Ovary (tissue), 9 donors: ENCODE measurements around the gene SLC25A33. TPM values are rescaled to one million over a fixed set of nuclear protein-coding genes. Genes with fewer than 3 reads are reported as not detected.

Source experiments
- DNase-seq, 5 donors: peaks; one replicate each; pipeline ENCODE4 v3.0.0-alpha.2; 2019 to 2020
- H3K27ac ChIP-seq, 2 donors: fragments of 200-600 bp; one replicate each; pipeline versions ENCODE4 v1.5.1 to v1.8.0; 2019 to 2022
- H3K27me3 ChIP-seq: fragments of 200-600 bp; one replicate; pipeline ENCODE4 v1.8.0; 2022
- H3K36me3 ChIP-seq: fragments of 200-600 bp; sonication (generic); one replicate; pipeline ENCODE4 v1.5.1; 2019
- H3K4me1 ChIP-seq: one replicate; pipeline ENCODE4 v1.8.1; 2013; ENCODE audit warnings: mild to moderate bottlenecking, moderate library complexity; ENCODE audit not compliant: insufficient read depth
- H3K4me3 ChIP-seq: fragments of 200-600 bp; sonication (generic); one replicate; pipeline ENCODE4 v1.5.1; 2017
- H3K9me3 ChIP-seq, 2 donors: fragments of 200-600 bp in 1 of 2; sonication (generic) in 1 of 2; one replicate each; pipeline versions ENCODE4 v1.5.1 to v1.8.1; 2013 to 2019; ENCODE audit warnings: mild to moderate bottlenecking in 1 of 2, moderate library complexity in 1 of 2
- CTCF ChIP-seq, 3 donors: fragments of 450-650 bp in 2 of 3; fragments of 200-600 bp in 1 of 3; IDR thresholded peaks; one replicate each; pipeline versions ENCODE4 v1.5.1 to v1.8.0; 2016 to 2022; ENCODE audit warnings: antibody characterized with exemption in 3 of 3, mild to moderate bottlenecking in 1 of 3
- EP300 ChIP-seq: sonication (generic); formaldehyde crosslinking; IDR thresholded peaks from one replicate; pipeline ENCODE4 v1.6.1; 2017; ENCODE audit warnings: antibody characterized with exemption
- POLR2A ChIP-seq: fragments of 450-650 bp; IDR thresholded peaks from one replicate; pipeline ENCODE4 v1.6.1; 2017; ENCODE audit warnings: antibody characterized with exemption, mild to moderate bottlenecking, moderate library complexity
- WGBS, 3 donors: extraction: QIAGEN DNeasy Blood & Tissue Kit in 1 of 3; methylation state at CpG; one replicate each; pipeline versions ENCODE4 v1.1.5 to v1.1.7; 2013 to 2017; 5-methylcytosine and 5-hydroxymethylcytosine counted together
- intact Hi-C, 4 donors: fragments of 100-400 bp; cut with DNase I; formaldehyde crosslinking; loops; one replicate each; pipeline versions ENCODE4 v1.11.0 to v1.15.1; 2022 to 2023
- polyA plus RNA-seq, 2 donors: library from polyadenylated mRNA; stranded (reverse); fragments of 200-250 nt in 1 of 2; fragments of 350-450 nt in 1 of 2; fragmentation: Illumina TruSeq in 1 of 2; extraction: RNeasy Lipid Tissue Mini Kit (QIAGEN cat#74804) in 1 of 2; gene quantifications; one replicate each; pipeline ENCODE4 v1.2.3, GENCODE V29; 2013 to 2014
- total RNA-seq, 7 donors: library from RNA; depleted of rRNA in 2 of 7; stranded (reverse); fragments of >200 nt in 2 of 7; fragmentation: NEBNext Ultra II Directional in 3 of 7; extraction: Animal tissue kit (Norgen Biotek cat#: 25700) in 3 of 7; gene quantifications; one replicate each; pipeline versions ENCODE4 v1.1.0 to v1.2.4, GENCODE V29; 2016 to 2023
- donor health status: DM: no; HTN: no; CAD: no; lungs with moderate emphysema.
- donor health status: DM: no; HTN: no; CAD: no.
- donor health status: Bipolar disorder and iron deficiency.
- donor health status: DM: yes; HTN: yes; CAD: no.
- donor health status: DM: no; HTN: no; CAD: no.
- donor health status: DM: yes; HTN: yes; CAD: no.

Gene SLC25A33
- total and polyA plus RNA-seq, 9 donors: 1.3 to 5.9 (median 3.9) TPM

GRCh38 chr1:9598316-9598700, 59.0 kb downstream of the SLC25A33 start:
- TF ChIP-seq EP300: no peak
- no peak for TF ChIP-seq CTCF (IDR thresholded peaks at IDR 0.05)
- no peak for TF ChIP-seq POLR2A
- H3K27me3 ChIP-seq: no peaks in the 10 kb centered on the region
- H3K9me3 ChIP-seq: no peaks in the 10 kb centered on the region
- no peak overlapping the region for H3K27ac ChIP-seq
- no peaks in the 10 kb centered on the region for H3K36me3 ChIP-seq
- intact Hi-C loops: no loop called here
- H3K4me3 ChIP-seq: no peak overlapping the region
- no peaks in the 10 kb centered on the region for H3K4me1 ChIP-seq
- no peak for DNase-seq
- 89 to 93% (median 91%) methylated on average over 18 of the region's 18 CpGs for WGBS, 3 donors

- no peaks in the 10 kb centered on the region for H3K9me3 ChIP-seq
- no peak for TF ChIP-seq EP300
- H3K4me1 ChIP-seq: no peaks in the 10 kb centered on the region
- no peaks in the 10 kb centered on the region for H3K27me3 ChIP-seq
- H3K4me3 ChIP-seq: no peak overlapping the region
- intact Hi-C loops: no loop called here
- H3K36me3 ChIP-seq: no peaks in the 10 kb centered on the region
- WGBS, 3 donors: 93 to 96% (median 95%) methylated on average over 10 of the region's 10 CpGs
- DNase-seq: no peak
- no peak overlapping the region for H3K27ac ChIP-seq
Measured at GRCh38 chr1:9599741-9600140, 60.5 kb downstream of the SLC25A33 start.

- Histone ChIP-seq H3K4me1 (no peaks in the 10 kb centered on the region), H3K27ac (no peak overlapping the region), H3K4me3 (no peak overlapping the region), H3K36me3 (no peaks in the 10 kb centered on the region), H3K9me3 (no peaks in the 10 kb centered on the region), H3K27me3 (no peaks in the 10 kb centered on the region)
- no peak for DNase-seq
- intact Hi-C loops: no loop called here
- TF ChIP-seq POLR2A: no peak
- TF ChIP-seq CTCF (IDR thresholded peaks at IDR 0.05): no peak
- TF ChIP-seq EP300: no peak
- 87 to 90% (median 88%) methylated on average over 33 to 39 of the region's 39 CpGs for WGBS, 3 donors
Measured at GRCh38 chr1:9600861-9601834, 61.9 kb downstream of the SLC25A33 start.

- Histone ChIP-seq H3K9me3 (no peaks in the 10 kb centered on the region), H3K4me3 (no peak overlapping the region), H3K36me3 (no peaks in the 10 kb centered on the region), H3K27ac (no peak overlapping the region), H3K4me1 (no peaks in the 10 kb centered on the region), H3K27me3 (no peaks in the 10 kb centered on the region)
- no peak for DNase-seq
- 91 to 94% (median 94%) methylated on average over 24 to 26 of the region's 26 CpGs for WGBS, 3 donors
- intact Hi-C loops: no loop called here
- TF ChIP-seq CTCF (IDR thresholded peaks at IDR 0.05) (no peak), EP300 (no peak), POLR2A (no peak)
Measured at GRCh38 chr1:9601942-9602793, 62.9 kb downstream of the SLC25A33 start.
